CD4-positive, alpha-beta memory T cell (primary cell): ENCODE results near the gene TYK2. TPM values are rescaled to one million over a fixed set of nuclear protein-coding genes. Genes with fewer than 3 reads are reported as not detected.
"Not testable (repeated sequence)": the region's sequence is repeated elsewhere in the genome, so short reads cannot be mapped to it uniquely, and the experiment has no call there.

ENCODE experiments used
- CTCF ChIA-PET: fragments of 350-600 bp; sonication (Branson Sonifier 250); formaldehyde crosslinking; loops from one replicate; lab custom pipeline; 2021; ENCODE audit warnings: inconsistent platforms; ENCODE audit not compliant: partially characterized antibody; lab: Charles Lee
- POLR2A ChIA-PET: fragments of 350-600 bp; sonication (Branson Sonifier 250); formaldehyde crosslinking; loops from one replicate; lab custom pipeline; 2021; ENCODE audit not compliant: partially characterized antibody; lab: Charles Lee
- DNase-seq, 5 donors: peaks; one replicate each; pipeline versions ENCODE4 v3.0.0 to v3.0.0-alpha.2; 2020 to 2022; ENCODE audit warnings: mixed read lengths in 1 of 5
- H3K27ac ChIP-seq: one replicate; pipeline ENCODE4 v1.7.0; 2013; ENCODE audit warnings: low read depth, low read length
- H3K27me3 ChIP-seq: 2 replicates; pipeline ENCODE4 v1.7.0; 2013; ENCODE audit warnings: mild to moderate bottlenecking, low read length, moderate library complexity; ENCODE audit not compliant: insufficient read depth
- H3K36me3 ChIP-seq: 2 replicates; pipeline ENCODE4 v1.7.0; 2013; ENCODE audit warnings: mild to moderate bottlenecking, low read length, moderate library complexity; ENCODE audit not compliant: insufficient read depth
- H3K4me1 ChIP-seq: 2 replicates; pipeline ENCODE4 v1.7.0; 2013; ENCODE audit warnings: mild to moderate bottlenecking, low read length, moderate library complexity; ENCODE audit not compliant: insufficient read depth
- H3K4me3 ChIP-seq, 2 donors: one replicate each; pipeline ENCODE4 v1.7.0; 2013; ENCODE audit warnings: low read length in 2 of 2, mild to moderate bottlenecking in 1 of 2
- H3K9me3 ChIP-seq, 2 donors: one replicate each; pipeline ENCODE4 v1.7.0; 2013; ENCODE audit warnings: low read length in 2 of 2, control low read depth in 1 of 2; ENCODE audit not compliant: control insufficient read depth in 1 of 2
- H3K27ac Mint-ChIP-seq, 7 donors: one replicate each; pipeline ENCODE4 v1.8.0; 2020 to 2021; ENCODE audit warnings: mixed read lengths in 7 of 7, mild to moderate bottlenecking in 6 of 7, inconsistent platforms in 3 of 7, moderate library complexity in 3 of 7
- H3K27me3 Mint-ChIP-seq, 2 donors: one replicate each; pipeline ENCODE4 v1.8.0; 2020 to 2021; ENCODE audit warnings: mixed read lengths in 2 of 2
- H3K36me3 Mint-ChIP-seq, 2 donors: one replicate each; pipeline ENCODE4 v1.8.0; 2020 to 2021; ENCODE audit warnings: mixed read lengths in 2 of 2, inconsistent platforms in 1 of 2, mild to moderate bottlenecking in 1 of 2
- H3K4me1 Mint-ChIP-seq, 4 donors: one replicate each; pipeline ENCODE4 v1.8.0; 2020 to 2021; ENCODE audit warnings: mixed read lengths in 4 of 4, mild to moderate bottlenecking in 1 of 4
- H3K4me3 Mint-ChIP-seq, 8 donors: one replicate each; pipeline ENCODE4 v1.8.0; 2020 to 2021; ENCODE audit warnings: mixed read lengths in 8 of 8, mild to moderate bottlenecking in 7 of 8, moderate library complexity in 6 of 8, inconsistent platforms in 3 of 8
- H3K9me3 Mint-ChIP-seq, 8 donors: one replicate each; pipeline ENCODE4 v1.8.0; 2020 to 2021; ENCODE audit warnings: mixed read lengths in 8 of 8, mild to moderate bottlenecking in 5 of 8, inconsistent platforms in 3 of 8, moderate library complexity in 1 of 8
- intact Hi-C: fragments of 100-400 bp; cut with micrococcal nuclease; formaldehyde crosslinking; loops from one replicate; pipeline ENCODE4 v1.15.1; 2023
- polyA plus RNA-seq, 2 donors: library from polyadenylated mRNA; unstranded; fragments of 300-500 nt; fragmentation: Illumina TruSeq; gene quantifications; one replicate each; pipeline ENCODE4 v1.2.3, GENCODE V29; 2021
- total RNA-seq, 2 experiments: library from RNA; stranded (reverse); gene quantifications; one replicate each; pipeline ENCODE4 v1.2.3, GENCODE V29; 2021

Gene TYK2
- total and polyA plus RNA-seq, 4 experiments from 2014 or later = 33.3 to 314 (median 187) TPM

DNA sequence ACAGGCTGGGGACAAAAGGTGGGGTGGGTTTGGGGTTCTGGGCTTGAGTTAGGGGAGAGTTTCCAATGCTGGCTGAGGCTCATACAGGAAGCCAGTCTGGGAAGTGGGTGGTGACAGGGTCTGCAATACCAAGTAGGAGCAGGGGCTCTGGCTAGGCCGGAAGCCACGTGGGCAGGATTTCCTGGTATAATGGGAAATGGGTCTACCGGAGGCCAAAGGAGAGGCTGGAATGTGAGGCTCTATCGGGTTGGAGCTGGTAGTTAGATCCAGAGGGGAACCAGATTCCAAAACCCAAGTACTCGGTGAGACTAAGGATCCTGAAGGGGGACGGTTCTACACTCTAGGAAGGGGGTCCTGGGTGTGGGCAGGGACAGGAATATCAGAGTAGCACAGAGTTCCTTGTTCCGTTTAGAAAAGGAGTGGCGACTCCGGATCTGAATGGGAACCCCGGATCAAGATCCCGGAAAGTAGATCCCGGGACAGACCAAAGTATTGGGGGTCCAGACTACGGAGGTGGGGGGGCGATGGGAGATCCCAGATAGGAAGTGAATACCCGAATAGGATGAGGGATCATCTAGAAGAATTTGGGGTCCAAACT is 22.2 kb upstream of the TYK2 start:
- POLR2A ChIA-PET = interaction anchor here (1.0 to 20.6 kb wide), 6 partner anchors 10 to 208 kb away, joined by 3 to 470 read pairs (median 5); partner anchors contain the start of genes DNMT1, ICAM1, PDE4A and RAVER1
- H3K9me3 ChIP-seq = no peaks in the 10 kb centered on the region

DNA sequence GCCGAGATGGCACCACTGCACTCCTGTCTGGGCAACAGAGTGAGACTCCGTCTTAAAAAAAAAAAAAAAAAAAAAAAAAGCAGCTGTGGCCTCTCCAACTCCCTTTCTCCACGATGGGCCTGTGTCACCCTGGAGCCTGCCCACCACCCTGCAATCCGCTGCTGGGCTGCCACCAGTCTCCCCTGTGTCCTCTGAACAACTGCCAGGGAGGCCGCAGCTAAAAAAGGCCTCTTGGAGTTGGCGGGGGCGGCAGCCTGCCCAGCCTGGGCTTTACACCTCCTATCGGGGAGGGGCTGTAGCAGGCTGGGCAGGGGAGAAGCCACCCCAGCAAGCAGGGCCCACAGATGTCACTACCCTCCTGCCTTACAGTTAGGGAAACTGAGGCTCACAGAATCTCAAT is 19.5 kb upstream of the TYK2 start:
- POLR2A ChIA-PET = interaction anchor here (0.6 to 20.6 kb wide), 5 partner anchors 9 to 284 kb away, joined by 3 to 470 read pairs (median 4); partner anchors contain the start of genes ICAM1 and PDE4A
- Mint-ChIP-seq H3K9me3 (peaks cover 0 to 4% (median 0%) of the 10 kb centered on the region in 8 donors), H3K4me1 (peaks cover 20 to 60% (median 39%) of the 10 kb centered on the region in 4 donors), H3K4me3 (no peak overlapping the region), H3K27me3 (no peaks in the 10 kb centered on the region), H3K27ac (peak overlapping the region in 3 of 7 donors; percentile 36 to 96 (median 84)), H3K36me3 (peaks cover 9 to 44% of the 10 kb centered on the region in 2 donors)
- Histone ChIP-seq H3K27ac (no peak overlapping the region), H3K4me3 (no peak overlapping the region), H3K9me3 (no peaks in the 10 kb centered on the region), H3K36me3 (peaks cover 11% of the 10 kb centered on the region), H3K27me3 (no peaks in the 10 kb centered on the region), H3K4me1 (peaks cover 43% of the 10 kb centered on the region)
- intact Hi-C loops = loop anchor here (10.0 kb wide), 1 partner anchor 295 kb away; the partner anchor contains the start of genes ANGPTL6 and PPAN
- no peak for DNase-seq
- CTCF ChIA-PET = interaction anchor here (0.7 to 11.6 kb wide), 5 partner anchors 8 to 140 kb away, joined by 5 to 379 read pairs (median 24); partner anchors contain the start of genes ICAM1 and PDE4A

More for the DNA sequence above, 22.2 kb upstream of the TYK2 start:
- Mint-ChIP-seq H3K36me3 (peaks cover 0 to 31% of the 10 kb centered on the region in 2 donors), H3K4me1 (peaks cover 34 to 82% (median 58%) of the 10 kb centered on the region in 4 donors), H3K9me3 (peaks cover 0 to 4% (median 0%) of the 10 kb centered on the region in 8 donors), H3K4me3 (peak overlapping the region; percentile 90 to 97 (median 96)), H3K27me3 (peaks cover 0 to 2% of the 10 kb centered on the region in 2 donors), H3K27ac (peak overlapping the region; percentile 96 to 99 (median 98))
- CTCF ChIA-PET = interaction anchor here (1.3 to 11.6 kb wide), 6 partner anchors 11 to 461 kb away, joined by 3 to 379 read pairs (median 35); partner anchors contain the start of genes ICAM1 and PDE4A
- no peaks in the 10 kb centered on the region for H3K27me3 ChIP-seq
- peak overlapping the region; percentile 99 to 100 for H3K4me3 ChIP-seq
- H3K4me1 ChIP-seq = peaks cover 68% of the 10 kb centered on the region
- intact Hi-C loops = loop anchor here (1.0 to 10.0 kb wide), 6 partner anchors 14 to 298 kb away; partner anchors contain the start of genes ANGPTL6, PPAN and RAVER1
- no peaks in the 10 kb centered on the region for H3K36me3 ChIP-seq
- H3K27ac ChIP-seq = peak overlapping the region; percentile 92
- no peak for DNase-seq

DNA sequence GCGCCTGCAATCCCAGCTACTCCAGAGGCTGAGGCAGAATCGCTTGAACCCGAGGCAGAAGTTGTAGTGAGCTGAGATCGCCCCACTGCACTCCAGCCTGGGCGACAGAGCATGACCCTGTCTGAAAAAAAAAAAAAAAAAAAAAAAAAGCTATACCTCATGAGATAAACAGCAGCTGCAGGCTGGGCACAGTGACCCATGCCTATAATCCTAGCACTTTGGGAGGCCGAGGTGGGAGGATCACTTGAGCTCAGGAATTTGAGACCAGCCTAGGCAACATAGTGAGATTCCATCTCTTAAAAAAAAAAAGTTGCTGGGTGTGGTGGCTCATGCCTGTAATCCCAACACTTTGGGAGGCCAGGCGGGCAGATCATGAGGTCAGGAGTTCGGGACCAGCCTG is 19.0 kb upstream of the TYK2 start:
- H3K27me3 ChIP-seq, H3K4me3 Mint-ChIP-seq, H3K9me3 ChIP-seq, intact Hi-C loops, H3K9me3 Mint-ChIP-seq, DNase-seq, H3K4me3 ChIP-seq, H3K27ac ChIP-seq, H3K27me3 Mint-ChIP-seq: not testable (repeated sequence)
- H3K36me3 ChIP-seq = peaks cover 14% of the 10 kb centered on the region
- peak overlapping the region in 3 of 7 donors; percentile 65 to 96 (median 70) for H3K27ac Mint-ChIP-seq
- ChIA-PET CTCF (interaction anchor here (0.7 to 11.6 kb wide), 5 partner anchors 8 to 140 kb away, joined by 5 to 379 read pairs (median 24); partner anchors contain the start of genes ICAM1 and PDE4A), POLR2A (interaction anchor here (0.6 to 20.6 kb wide), 4 partner anchors 9 to 285 kb away, joined by 3 to 470 read pairs (median 4); partner anchors contain the start of gene PDE4A)
- peaks cover 20 to 56% (median 35%) of the 10 kb centered on the region in 4 donors for H3K4me1 Mint-ChIP-seq
- H3K36me3 Mint-ChIP-seq = peaks cover 9 to 44% of the 10 kb centered on the region in 2 donors
- peaks cover 38% of the 10 kb centered on the region for H3K4me1 ChIP-seq

DNA sequence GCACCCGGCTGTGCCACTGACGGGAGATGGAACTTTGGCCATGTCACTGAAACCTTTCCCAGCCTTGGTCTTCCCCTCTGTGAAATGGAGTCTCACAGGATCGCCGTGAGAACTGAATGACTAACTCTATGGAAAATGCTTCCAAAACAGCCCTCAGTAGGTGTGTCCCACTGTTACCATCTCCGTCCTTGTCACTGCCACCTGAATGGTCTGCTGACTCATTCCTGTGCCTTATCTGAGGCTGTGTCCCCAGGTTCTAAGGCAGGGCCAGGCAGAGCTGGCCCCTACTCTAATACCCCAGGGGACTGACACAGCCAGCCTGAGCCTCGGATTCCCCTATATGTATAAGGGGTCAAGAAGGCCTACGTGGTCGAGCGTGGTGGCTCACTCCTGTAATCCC is 18.4 kb upstream of the TYK2 start:
- H3K27me3 ChIP-seq = no peaks in the 10 kb centered on the region
- CTCF ChIA-PET = interaction anchor here (2.1 to 11.6 kb wide), 4 partner anchors 7 to 139 kb away, joined by 5 to 379 read pairs (median 35); partner anchors contain the start of genes ICAM1 and PDE4A
- H3K36me3 ChIP-seq = peaks cover 14% of the 10 kb centered on the region
- no peaks in the 10 kb centered on the region for H3K27me3 Mint-ChIP-seq
- peaks cover 18 to 51% (median 32%) of the 10 kb centered on the region in 4 donors for H3K4me1 Mint-ChIP-seq
- peaks cover 0 to 2% (median 0%) of the 10 kb centered on the region in 8 donors for H3K9me3 Mint-ChIP-seq
- peaks cover 12 to 42% of the 10 kb centered on the region in 2 donors for H3K36me3 Mint-ChIP-seq
- H3K9me3 ChIP-seq = no peaks in the 10 kb centered on the region
- H3K4me3 Mint-ChIP-seq = peak overlapping the region in 1 of 8 donors; percentile 31
- H3K27ac Mint-ChIP-seq = peak overlapping the region in 6 of 7 donors; percentile 38 to 86 (median 56)
- POLR2A ChIA-PET = no interaction called here
- H3K4me3 ChIP-seq = no peak overlapping the region
- no peak for DNase-seq
- H3K27ac ChIP-seq = no peak overlapping the region
- peaks cover 35% of the 10 kb centered on the region for H3K4me1 ChIP-seq
- intact Hi-C loops = no loop called here

DNA sequence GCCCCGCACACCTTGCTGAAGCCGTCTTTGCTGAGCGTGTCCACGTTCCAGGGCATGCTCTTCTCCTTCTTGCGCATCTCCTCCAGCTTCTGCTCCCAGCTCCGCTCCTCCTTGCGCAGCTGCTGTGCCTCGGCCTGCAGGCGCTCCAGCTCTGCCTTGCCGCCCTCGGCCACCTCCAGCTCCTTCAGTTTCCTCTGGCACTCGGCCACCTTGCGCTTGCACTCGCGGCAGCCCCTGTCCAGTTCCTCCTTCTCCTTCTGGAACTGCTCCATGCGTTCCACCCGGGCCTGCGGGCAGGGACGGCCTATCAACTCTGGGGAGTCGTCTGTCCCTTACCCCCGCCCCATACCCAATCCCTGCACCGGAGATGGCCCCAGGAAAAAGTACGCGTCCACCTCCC is 15.5 kb upstream of the TYK2 start:
- H3K27ac Mint-ChIP-seq = no peak overlapping the region
- no peaks in the 10 kb centered on the region for H3K27me3 Mint-ChIP-seq
- no peaks in the 10 kb centered on the region for H3K27me3 ChIP-seq
- H3K36me3 Mint-ChIP-seq = peaks cover 22 to 50% of the 10 kb centered on the region in 2 donors
- H3K4me3 ChIP-seq = no peak overlapping the region
- H3K4me3 Mint-ChIP-seq = no peak overlapping the region
- intact Hi-C loops = no loop called here
- no peak overlapping the region for H3K27ac ChIP-seq
- ChIA-PET POLR2A (no interaction called here), CTCF (no interaction called here)
- no peak for DNase-seq
- H3K4me1 ChIP-seq = peaks cover 13% of the 10 kb centered on the region
- no peaks in the 10 kb centered on the region for H3K9me3 ChIP-seq
- H3K36me3 ChIP-seq = peaks cover 27% of the 10 kb centered on the region
- H3K4me1 Mint-ChIP-seq = peaks cover 3 to 23% (median 10%) of the 10 kb centered on the region in 4 donors
- H3K9me3 Mint-ChIP-seq = peaks cover 0 to 3% (median 0%) of the 10 kb centered on the region in 8 donors

DNA sequence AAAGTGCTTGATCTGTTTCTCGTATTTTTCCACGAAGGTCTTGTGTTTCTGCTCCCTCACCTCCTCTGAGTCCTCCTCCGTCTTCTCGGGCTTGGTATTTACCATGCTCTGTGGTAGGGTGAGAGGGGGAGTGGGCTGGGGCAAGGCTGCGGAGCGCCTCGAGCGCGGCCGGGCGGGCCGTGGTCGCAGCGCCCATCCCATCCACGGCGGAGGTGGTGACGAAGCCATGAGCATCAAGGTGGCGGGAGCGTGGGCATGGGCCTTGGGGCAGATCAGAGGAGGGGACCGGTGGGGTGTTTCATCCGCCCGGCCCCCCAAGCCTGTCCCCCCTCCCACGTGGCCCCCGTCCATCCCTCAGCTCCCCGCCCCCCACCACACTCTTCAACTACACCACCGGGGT is 15.1 kb upstream of the TYK2 start:
- Histone ChIP-seq H3K4me1 (peaks cover 8% of the 10 kb centered on the region), H3K27ac (no peak overlapping the region), H3K9me3 (no peaks in the 10 kb centered on the region), H3K36me3 (peaks cover 30% of the 10 kb centered on the region), H3K27me3 (no peaks in the 10 kb centered on the region), H3K4me3 (no peak overlapping the region)
- no peak overlapping the region for H3K27ac Mint-ChIP-seq
- POLR2A ChIA-PET = no interaction called here
- H3K36me3 Mint-ChIP-seq = peaks cover 25 to 53% of the 10 kb centered on the region in 2 donors
- H3K4me1 Mint-ChIP-seq = peaks cover 2 to 18% (median 8%) of the 10 kb centered on the region in 4 donors
- CTCF ChIA-PET = interaction anchor here (0.6 kb wide), 1 partner anchor 12 kb away, joined by 4 read pairs; no protein-coding TSS in a partner anchor
- no peak overlapping the region for H3K4me3 Mint-ChIP-seq
- H3K27me3 Mint-ChIP-seq = no peaks in the 10 kb centered on the region
- DNase-seq = no peak
- intact Hi-C loops = no loop called here
- peaks cover 0 to 3% (median 0%) of the 10 kb centered on the region in 8 donors for H3K9me3 Mint-ChIP-seq
